Tibial nerve (tissue), 4 donors: Measurements from ENCODE around the gene ARID3A. TPM values are rescaled to one million over a fixed set of nuclear protein-coding genes. Genes with fewer than 3 reads are reported as not detected.
A peak's percentile ranks its signal among the peaks of the same experiment; 100 is the strongest.

Experiments
- DNase-seq, 2 donors: peaks; one replicate each; pipeline ENCODE4 v3.0.0-alpha.2; 2019; ENCODE audit warnings: low spot score in 2 of 2
- H3K27ac ChIP-seq, 4 donors: fragments of 200-600 bp; sonication (generic) in 3 of 4; one replicate each; pipeline ENCODE4 v1.5.1; 2017 to 2019; ENCODE audit warnings: mild to moderate bottlenecking in 1 of 4
- H3K27me3 ChIP-seq, 2 donors: fragments of 200-600 bp; sonication (generic) in 1 of 2; one replicate each; pipeline versions ENCODE4 v1.5.1 to v1.6.0; 2017 to 2019
- H3K36me3 ChIP-seq, 3 donors: fragments of 200-600 bp; sonication (generic); one replicate each; pipeline ENCODE4 v1.5.1; 2018 to 2019
- H3K4me1 ChIP-seq, 4 donors: fragments of 200-600 bp; sonication (generic) in 3 of 4; one replicate each; pipeline ENCODE4 v1.5.1; 2017 to 2019
- H3K4me3 ChIP-seq, 4 donors: fragments of 200-600 bp; sonication (generic) in 3 of 4; one replicate each; pipeline ENCODE4 v1.5.1; 2017 to 2019; ENCODE audit warnings: mild to moderate bottlenecking in 1 of 4, moderate library complexity in 1 of 4
- H3K9me3 ChIP-seq, 4 donors: fragments of 200-600 bp; sonication (generic) in 3 of 4; one replicate each; pipeline ENCODE4 v1.5.1; 2017 to 2019
- EP300 ChIP-seq, 2 donors: sonication (generic); formaldehyde crosslinking; IDR thresholded peaks; one replicate each; pipeline ENCODE4 v1.6.1; 2017; ENCODE audit warnings: antibody characterized with exemption in 2 of 2, mild to moderate bottlenecking in 1 of 2
- POLR2A ChIP-seq, 2 donors: fragments of 450-650 bp; IDR thresholded peaks; one replicate each; pipeline ENCODE4 v1.6.1; 2017; ENCODE audit warnings: antibody characterized with exemption in 2 of 2, mild to moderate bottlenecking in 2 of 2, moderate library complexity in 2 of 2
- WGBS, 2 donors: methylation state at CpG; one replicate each; pipeline ENCODE4 v1.1.5; 2018; 5-methylcytosine and 5-hydroxymethylcytosine counted together
- total RNA-seq, 4 donors: library from RNA; depleted of rRNA; stranded (reverse); fragments of >200 nt; gene quantifications; one replicate each; pipeline ENCODE4 v1.1.0, GENCODE V29; 2016
- TF ChIP-seq, protein P1 (sequence below), 5 experiments: fragments of 200-600 bp in 3 of 5; fragments of 450-650 bp in 2 of 5; sonication (generic) in 3 of 5; IDR thresholded peaks; one replicate each; pipeline ENCODE4 v1.5.1; 2016 to 2019; ENCODE audit warnings: antibody characterized with exemption in 5 of 5, mild to moderate bottlenecking in 3 of 5, moderate library complexity in 2 of 5

The ARID3A gene
- total RNA-seq, 4 donors from 2014 or later, result 8.1 to 15.3 (median 12.5) TPM

DNA sequence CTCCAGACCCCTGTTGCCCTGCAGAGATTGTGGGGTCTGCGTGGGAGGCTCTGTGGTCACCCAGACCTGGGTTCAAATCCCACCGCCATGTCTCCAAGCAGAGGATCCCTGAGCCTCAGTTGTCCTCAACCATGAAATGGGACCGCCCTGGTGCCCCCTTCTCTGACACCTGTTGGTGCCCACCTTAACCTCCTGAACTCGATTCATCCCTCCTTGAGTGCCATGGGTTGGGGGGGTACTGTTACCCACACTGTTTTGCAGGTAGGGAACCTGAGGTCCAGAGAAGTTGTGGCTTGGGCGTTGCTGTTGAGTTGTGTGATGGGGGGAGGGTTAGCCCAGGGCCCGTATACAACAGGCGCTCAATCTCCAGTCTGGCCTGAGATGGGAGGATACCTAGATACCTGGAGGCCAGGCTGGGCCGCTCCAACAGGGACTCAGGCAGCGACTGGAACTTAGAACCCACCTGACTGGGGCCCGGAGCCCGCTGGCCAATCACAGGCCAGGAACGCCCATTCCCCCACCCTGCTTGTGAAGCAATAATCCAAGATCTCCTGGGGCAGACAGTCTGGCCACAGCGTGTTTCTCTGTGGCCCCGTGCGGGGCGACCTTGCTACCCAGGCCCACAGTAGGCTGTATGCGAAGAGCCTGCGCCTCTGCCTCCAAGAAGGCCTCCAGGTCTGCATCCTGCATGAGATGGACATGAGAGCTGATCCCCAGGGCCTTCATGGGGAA lies 2.8 kb downstream of the ARID3A start:
- peak overlapping the region in 2 of 4 donors; percentile 92 for H3K27ac ChIP-seq
- H3K9me3 ChIP-seq, result no peaks in the 10 kb centered on the region
- H3K27me3 ChIP-seq, result no peaks in the 10 kb centered on the region
- peaks cover 0 to 64% (median 29%) of the 10 kb centered on the region in 4 donors for H3K4me1 ChIP-seq
- H3K36me3 ChIP-seq, result peaks cover 0 to 24% (median 0%) of the 10 kb centered on the region in 3 donors
- 83 to 84% methylated on average over 14 to 17 of the region's 18 CpGs for WGBS, 2 donors
- TF ChIP-seq EP300 (IDR thresholded peaks at IDR 0.05) (no peak), POLR2A (IDR thresholded peaks at IDR 0.05) (no peak)
- TF ChIP-seq, protein P1, sequence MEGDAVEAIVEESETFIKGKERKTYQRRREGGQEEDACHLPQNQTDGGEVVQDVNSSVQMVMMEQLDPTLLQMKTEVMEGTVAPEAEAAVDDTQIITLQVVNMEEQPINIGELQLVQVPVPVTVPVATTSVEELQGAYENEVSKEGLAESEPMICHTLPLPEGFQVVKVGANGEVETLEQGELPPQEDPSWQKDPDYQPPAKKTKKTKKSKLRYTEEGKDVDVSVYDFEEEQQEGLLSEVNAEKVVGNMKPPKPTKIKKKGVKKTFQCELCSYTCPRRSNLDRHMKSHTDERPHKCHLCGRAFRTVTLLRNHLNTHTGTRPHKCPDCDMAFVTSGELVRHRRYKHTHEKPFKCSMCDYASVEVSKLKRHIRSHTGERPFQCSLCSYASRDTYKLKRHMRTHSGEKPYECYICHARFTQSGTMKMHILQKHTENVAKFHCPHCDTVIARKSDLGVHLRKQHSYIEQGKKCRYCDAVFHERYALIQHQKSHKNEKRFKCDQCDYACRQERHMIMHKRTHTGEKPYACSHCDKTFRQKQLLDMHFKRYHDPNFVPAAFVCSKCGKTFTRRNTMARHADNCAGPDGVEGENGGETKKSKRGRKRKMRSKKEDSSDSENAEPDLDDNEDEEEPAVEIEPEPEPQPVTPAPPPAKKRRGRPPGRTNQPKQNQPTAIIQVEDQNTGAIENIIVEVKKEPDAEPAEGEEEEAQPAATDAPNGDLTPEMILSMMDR (IDR thresholded peaks at IDR 0.05), result no peak
- DNase-seq, result no peak
- no peak overlapping the region for H3K4me3 ChIP-seq

DNA sequence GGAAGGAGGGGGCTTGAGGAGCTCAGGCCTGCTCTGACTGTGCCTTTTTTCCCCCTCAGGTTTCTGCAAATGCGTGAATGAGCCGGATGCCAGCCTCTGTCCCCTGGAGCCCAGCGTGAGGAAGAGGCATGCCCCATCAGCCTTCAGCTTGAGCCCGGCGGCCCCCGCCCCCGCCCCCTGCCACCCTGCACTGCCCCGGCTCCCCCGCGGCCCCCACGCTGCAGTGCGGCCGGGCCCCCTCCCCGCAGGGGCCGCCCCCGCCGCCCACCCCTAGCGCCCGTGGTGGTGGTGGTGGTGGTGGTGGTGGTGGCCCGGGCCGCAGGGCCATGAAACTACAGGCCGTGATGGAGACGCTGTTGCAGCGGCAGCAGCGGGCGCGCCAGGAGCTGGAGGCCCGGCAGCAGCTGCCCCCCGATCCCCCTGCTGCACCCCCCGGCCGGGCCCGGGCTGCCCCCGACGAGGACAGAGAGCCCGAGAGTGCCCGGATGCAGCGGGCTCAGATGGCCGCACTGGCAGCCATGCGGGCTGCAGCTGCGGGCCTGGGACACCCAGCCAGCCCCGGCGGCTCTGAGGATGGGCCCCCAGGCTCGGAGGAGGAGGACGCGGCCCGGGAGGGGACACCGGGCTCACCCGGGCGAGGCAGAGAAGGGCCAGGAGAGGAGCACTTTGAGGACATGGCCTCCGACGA lies 3.5 kb downstream of the ARID3A start:
- H3K4me3 ChIP-seq, result no peak overlapping the region
- peaks cover 0 to 24% (median 0%) of the 10 kb centered on the region in 3 donors for H3K36me3 ChIP-seq
- no peak for DNase-seq
- TF ChIP-seq EP300 (IDR thresholded peaks at IDR 0.05), result no peak
- TF ChIP-seq, protein P1 (IDR thresholded peaks at IDR 0.05), result no peak
- no peak for TF ChIP-seq POLR2A (IDR thresholded peaks at IDR 0.05)
- no peaks in the 10 kb centered on the region for H3K9me3 ChIP-seq
- 88 to 91% methylated on average over 33 to 40 of the region's 51 CpGs for WGBS, 2 donors
- no peaks in the 10 kb centered on the region for H3K27me3 ChIP-seq
- H3K4me1 ChIP-seq, result peaks cover 0 to 64% (median 35%) of the 10 kb centered on the region in 4 donors
- no peak overlapping the region for H3K27ac ChIP-seq

DNA sequence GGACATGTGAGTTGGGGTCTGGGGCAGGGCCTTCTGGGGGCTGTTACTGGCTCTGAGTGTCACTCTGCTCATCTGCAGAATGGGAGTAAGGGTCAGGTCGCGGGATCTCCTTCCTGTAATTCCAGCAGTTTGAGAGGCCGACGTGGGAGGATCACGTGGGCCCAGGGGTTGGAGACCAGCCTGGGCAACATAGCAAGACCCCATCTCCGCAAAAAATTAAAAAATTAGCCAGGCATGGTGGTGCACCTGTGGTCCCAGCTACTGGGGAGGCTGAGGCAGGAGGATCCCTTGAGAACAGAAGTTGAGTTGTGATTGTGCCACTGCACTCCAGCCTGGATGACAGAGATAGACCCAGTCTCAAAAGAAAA lies 4.0 kb downstream of the ARID3A start:
- H3K4me3 ChIP-seq, result no peak overlapping the region
- H3K27ac ChIP-seq, result no peak overlapping the region
- H3K4me1 ChIP-seq, result peaks cover 0 to 64% (median 35%) of the 10 kb centered on the region in 4 donors
- 93 to 94% methylated on average over 6 of the region's 6 CpGs for WGBS, 2 donors
- TF ChIP-seq EP300 (IDR thresholded peaks at IDR 0.05) (no peak), POLR2A (IDR thresholded peaks at IDR 0.05) (no peak)
- TF ChIP-seq, protein P1 (IDR thresholded peaks at IDR 0.05), result no peak
- H3K36me3 ChIP-seq, result peaks cover 0 to 24% (median 0%) of the 10 kb centered on the region in 3 donors
- no peak for DNase-seq
- no peaks in the 10 kb centered on the region for H3K9me3 ChIP-seq
- no peaks in the 10 kb centered on the region for H3K27me3 ChIP-seq

DNA sequence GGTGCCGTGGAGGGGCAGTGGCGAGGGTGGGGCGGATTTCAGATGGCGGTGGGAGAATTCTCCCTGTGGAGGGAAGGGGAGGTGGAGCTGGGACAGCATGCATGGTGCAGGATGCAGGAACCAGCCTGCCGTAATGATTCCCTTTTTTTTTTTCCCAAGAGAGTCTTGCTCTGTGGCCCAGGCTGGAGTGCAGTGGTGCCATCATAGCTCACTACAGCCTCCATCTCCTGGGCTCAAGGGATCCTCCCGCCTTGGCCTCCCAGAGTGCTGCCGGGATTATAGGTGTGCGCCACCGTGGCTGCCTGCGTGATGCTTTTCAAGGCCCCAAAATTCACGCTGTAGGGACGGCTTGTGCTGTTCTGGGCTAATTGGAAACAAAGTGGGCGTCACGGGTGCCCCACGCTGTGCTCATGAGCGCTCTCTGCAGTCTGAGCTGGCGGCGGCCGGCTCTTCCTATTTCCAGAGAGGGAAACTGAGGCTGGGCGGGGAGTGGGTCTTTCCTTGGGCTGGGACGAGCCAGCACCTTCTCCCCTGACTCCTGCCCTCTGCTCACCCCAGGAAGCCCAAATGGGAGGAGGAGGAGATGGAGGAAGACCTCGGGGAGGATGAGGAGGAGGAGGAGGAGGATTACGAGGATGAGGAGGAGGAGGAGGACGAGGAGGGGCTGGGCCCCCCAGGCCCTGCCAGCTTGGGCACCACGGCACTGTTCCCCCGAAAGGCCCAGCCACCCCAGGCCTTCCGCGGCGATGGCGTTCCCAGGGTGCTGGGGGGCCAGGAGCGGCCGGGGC lies 6.2 kb downstream of the ARID3A start:
- no peaks in the 10 kb centered on the region for H3K9me3 ChIP-seq
- DNase-seq, result no peak
- peaks cover 0 to 24% (median 0%) of the 10 kb centered on the region in 3 donors for H3K36me3 ChIP-seq
- no peak for TF ChIP-seq POLR2A (IDR thresholded peaks at IDR 0.05)
- TF ChIP-seq EP300 (IDR thresholded peaks at IDR 0.05), result no peak
- TF ChIP-seq, protein P1 (IDR thresholded peaks at IDR 0.05), result no peak
- H3K27me3 ChIP-seq, result no peaks in the 10 kb centered on the region
- H3K4me3 ChIP-seq, result no peak overlapping the region
- H3K27ac ChIP-seq, result peak overlapping the region in 3 of 4 donors; percentile 50 to 71 (median 66)
- H3K4me1 ChIP-seq, result peaks cover 0 to 61% (median 38%) of the 10 kb centered on the region in 4 donors
- WGBS, 2 donors, result 66 to 84% methylated on average over 32 of the region's 32 CpGs
